SK-N-SH treated with all-trans-retinoic acid at 6 μM for 48 hours (cell line): ENCODE results near the gene SIRT7.

Experiments
- CREB5 ChIP-seq: fragments of 250-450 bp; sonication (Bioruptor Pico); IDR thresholded peaks from 2 replicates; pipeline ENCODE4 v1.5.1; 2020; ENCODE audit warnings: low read depth, mild to moderate bottlenecking, moderate library complexity
- CSDC2 ChIP-seq: fragments of 250-450 bp; sonication (Bioruptor Pico); IDR thresholded peaks from 2 replicates; pipeline ENCODE4 v1.5.0; 2020; ENCODE audit warnings: mild to moderate bottlenecking, moderate library complexity
- TSHZ2 ChIP-seq: fragments of 250-450 bp; sonication (Bioruptor Pico); IDR thresholded peaks from 2 replicates; pipeline ENCODE4 v1.5.0; 2020; ENCODE audit warnings: mild to moderate bottlenecking, moderate library complexity
- ZC3H10 ChIP-seq: fragments of 250-450 bp; sonication (Bioruptor Pico); IDR thresholded peaks from 2 replicates; pipeline ENCODE4 v1.5.1; 2021; ENCODE audit warnings: mild to moderate bottlenecking, moderate library complexity
- ZNF565 ChIP-seq: fragments of 450-650 bp; formaldehyde crosslinking; conservative IDR thresholded peaks from 2 replicates; pipeline ENCODE4 v1.5.0; 2020; ENCODE audit warnings: low read depth, mild to moderate bottlenecking, moderate library complexity
- ZNF8 ChIP-seq: fragments of 450-650 bp; formaldehyde crosslinking; IDR thresholded peaks from 2 replicates; pipeline ENCODE4 v1.5.0; 2020; ENCODE audit warnings: mild to moderate bottlenecking, moderate library complexity

GRCh38 chr17:81903415-81903831 is 14.6 kb downstream of the SIRT7 start:
- TF ChIP-seq CSDC2 (CRISPR knock-in tag) (no peak), CREB5 (no peak), ZC3H10 (CRISPR knock-in tag) (no peak), ZNF565 (no peak), TSHZ2 (CRISPR knock-in tag) (no peak), ZNF8 (CRISPR knock-in tag) (no peak)
